ENCODE data around the gene USP2.

Gene USP2

GRCh38 chr11:119377112-119377901 is 4.2 kb downstream of the USP2 start:
- no peak for DNase-seq (ENCODE audit: low read depth in 2 of 2)

DNA sequence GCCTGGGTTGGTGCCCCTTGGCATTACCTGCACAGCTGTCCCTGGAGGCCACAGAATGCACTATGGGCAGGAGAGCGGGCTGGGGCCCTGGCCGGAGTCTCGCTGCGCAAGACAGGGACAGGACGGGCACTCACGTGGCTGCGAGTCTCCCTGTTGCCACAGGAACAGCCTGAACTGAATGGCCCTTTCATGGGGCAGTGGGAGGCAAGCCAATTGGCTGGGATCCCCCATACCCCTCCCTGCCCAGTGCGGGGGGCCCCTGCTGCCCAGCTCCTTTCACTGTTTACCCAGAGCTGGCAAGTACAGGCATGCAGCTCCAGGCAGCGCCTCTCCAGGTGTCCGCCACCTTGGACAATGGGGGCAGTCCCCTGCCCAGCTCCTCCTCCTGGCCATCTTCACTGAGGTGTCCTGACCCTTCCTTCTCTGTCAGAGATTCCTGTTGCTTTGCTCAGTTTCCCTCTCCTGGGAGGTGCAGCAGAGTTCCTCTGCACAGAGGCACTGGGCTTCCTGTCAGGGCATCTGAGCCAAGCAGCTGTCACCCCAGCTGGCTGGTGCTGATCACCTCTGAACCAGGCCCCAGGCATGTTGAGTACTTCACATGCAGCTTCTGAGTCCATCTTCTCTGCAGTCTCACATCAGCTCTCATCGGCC is 5.2 kb downstream of the USP2 start:
- DNase-seq (ENCODE audit: low read depth in 2 of 2): no peak

GRCh38 chr11:119375337-119376196 is 5.9 kb downstream of the USP2 start:
- no peak for DNase-seq (ENCODE audit: low read depth in 2 of 2)

DNA sequence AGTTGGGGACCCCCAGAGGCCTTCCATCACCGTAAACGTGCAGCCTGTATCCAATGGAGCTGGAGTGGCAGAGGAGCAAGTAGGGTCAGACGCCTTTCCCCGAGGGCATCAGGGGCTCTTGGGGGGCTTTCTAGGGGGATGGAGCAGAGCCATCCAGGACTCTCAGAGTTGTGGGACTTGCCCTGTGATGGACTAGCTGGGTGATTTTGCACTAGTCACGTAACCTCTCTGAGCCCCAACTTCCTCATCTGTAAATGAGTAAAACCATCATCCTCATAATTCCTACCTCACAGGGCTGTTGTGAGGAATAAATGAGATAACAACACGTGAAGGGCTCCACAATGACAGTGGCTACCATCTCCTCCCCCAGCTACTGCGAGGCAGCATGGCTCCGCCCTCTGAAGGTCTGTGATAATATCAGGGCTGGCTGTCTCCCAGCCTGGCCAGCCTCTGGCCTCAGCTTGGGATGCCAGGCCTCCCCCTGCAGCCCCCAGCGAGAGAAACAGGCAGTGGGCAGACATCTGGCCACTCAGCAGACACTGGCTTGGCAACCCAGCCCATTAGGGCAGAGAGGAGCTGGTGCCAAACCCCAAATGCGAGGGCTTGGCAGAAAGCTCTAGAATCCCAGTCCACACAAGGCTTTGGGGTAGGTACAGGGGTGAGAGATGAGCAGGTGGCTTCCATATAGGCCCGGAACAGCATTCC is 6.7 kb downstream of the USP2 start:
- DNase-seq (ENCODE audit: low read depth in 2 of 2): no peak

- no peak for DNase-seq (ENCODE audit: low read depth in 2 of 2)
Observed at GRCh38 chr11:119373921-119374631, 7.4 kb downstream of the USP2 start.

GRCh38 chr11:119373059-119373920 is 8.2 kb downstream of the USP2 start:
- DNase-seq (ENCODE audit: low read depth in 2 of 2): no peak

GRCh38 chr11:119372260-119373058 is 9.0 kb downstream of the USP2 start:
- no peak for DNase-seq (ENCODE audit: low read depth in 2 of 2)

- no peak for DNase-seq (ENCODE audit: low read depth in 2 of 2)
Observed at GRCh38 chr11:119371778-119372182, 9.7 kb downstream of the USP2 start.

DNA sequence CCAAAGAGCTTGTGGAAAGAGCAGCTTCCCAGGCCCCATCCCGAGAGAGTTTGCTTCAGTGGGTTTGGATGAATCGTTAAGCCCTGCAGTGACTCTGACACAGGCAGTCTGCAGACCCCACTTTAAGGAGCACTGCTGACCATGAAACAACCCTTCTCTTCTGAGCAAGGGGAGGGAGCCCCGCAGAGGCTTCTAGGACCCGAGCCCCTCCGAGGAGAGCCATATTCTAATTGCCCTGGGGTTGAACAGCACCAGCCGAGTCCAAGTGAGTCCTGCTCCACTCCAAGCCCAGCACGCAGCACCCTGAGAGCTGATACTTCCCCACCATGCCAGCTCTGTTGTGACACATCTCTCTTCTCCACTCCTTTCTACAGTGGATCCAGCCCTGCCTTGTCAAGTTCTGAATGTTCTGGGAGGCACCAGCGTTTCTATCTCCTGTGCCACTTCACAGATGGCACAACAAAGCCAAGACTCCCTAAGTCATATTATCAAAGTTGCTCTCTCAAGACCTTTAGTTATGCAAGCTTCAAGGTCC is 10.4 kb downstream of the USP2 start:
- DNase-seq (ENCODE audit: low read depth in 2 of 2): no peak

GRCh38 chr11:119370486-119371046 is 10.9 kb downstream of the USP2 start:
- no peak for DNase-seq (ENCODE audit: low read depth in 2 of 2)

DNA sequence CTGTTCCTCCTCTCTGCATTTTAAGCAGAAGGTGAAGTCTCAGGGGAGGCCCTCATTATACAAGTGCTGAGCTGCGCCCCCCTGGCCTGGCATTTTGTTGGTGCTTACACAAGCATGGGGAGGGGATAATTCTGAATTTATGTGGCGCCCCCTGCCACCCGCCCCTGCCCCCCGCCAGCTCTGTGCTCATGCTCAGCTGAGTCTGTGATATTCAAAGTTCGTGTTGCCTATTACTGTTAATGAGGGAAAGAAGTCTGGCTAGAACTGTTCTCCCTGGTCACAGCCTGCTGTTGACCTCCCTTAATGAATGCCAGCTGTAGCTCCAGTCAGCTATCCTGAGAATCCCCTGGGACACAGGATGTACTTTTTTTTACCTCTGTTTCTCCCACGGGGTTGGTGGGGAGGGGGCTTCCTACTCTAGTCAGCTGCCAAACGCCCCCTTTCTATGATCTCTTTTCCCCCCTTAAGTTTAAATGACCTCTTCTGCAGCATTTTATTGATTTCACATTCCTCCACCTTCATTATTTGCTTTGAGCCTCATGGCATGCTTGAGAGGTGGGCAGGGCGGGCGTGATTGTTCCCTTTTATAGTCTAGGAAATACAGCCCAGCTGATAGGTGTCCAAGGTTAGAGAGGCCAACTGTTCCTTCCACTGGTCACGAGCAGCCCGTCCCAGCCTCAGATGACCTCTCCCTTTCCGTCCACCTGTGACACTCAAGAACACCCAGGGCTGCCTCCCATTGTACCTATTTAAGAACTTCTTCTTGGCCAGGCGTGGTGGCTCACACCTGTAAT is 12.2 kb downstream of the USP2 start:
- no peak for DNase-seq (ENCODE audit: low read depth in 2 of 2)

- no peak for DNase-seq (ENCODE audit: low read depth in 2 of 2)
Observed at GRCh38 chr11:119368121-119369034, 13.1 kb downstream of the USP2 start.

GRCh38 chr11:119367661-119368120 is 13.8 kb downstream of the USP2 start:
- DNase-seq (ENCODE audit: low read depth in 2 of 2): no peak

GRCh38 chr11:119366690-119367620 is 14.5 kb downstream of the USP2 start:
- no peak for DNase-seq (ENCODE audit: low read depth in 2 of 2)

DNA sequence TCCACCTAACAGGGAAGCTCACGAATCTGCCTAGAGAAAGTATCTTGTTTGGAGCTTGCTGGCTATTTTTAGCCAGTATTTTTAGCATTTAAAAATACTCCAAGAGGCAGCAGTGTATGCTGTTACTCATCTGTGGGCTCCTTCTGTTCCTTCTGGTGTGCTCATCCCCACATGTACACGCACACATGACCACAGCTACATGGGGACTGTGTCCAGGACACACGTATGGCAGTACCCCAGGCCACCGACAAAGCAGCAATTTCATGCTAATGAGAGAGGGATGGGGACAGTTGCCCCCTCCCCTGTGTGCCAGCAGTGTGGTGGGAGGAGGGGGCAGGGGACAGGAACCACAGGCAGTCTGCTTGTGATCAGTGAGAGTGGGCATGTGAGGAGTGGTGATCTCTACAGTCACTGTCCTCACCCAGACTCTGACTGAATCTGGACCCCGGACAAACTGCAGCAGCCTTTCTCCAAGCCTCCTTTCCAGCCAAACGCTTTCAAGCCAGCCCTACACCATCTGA is 16.4 kb downstream of the USP2 start:
- no peak for DNase-seq (ENCODE audit: low read depth in 2 of 2)

Measured in stimulated activated CD8-positive, alpha-beta memory T cell treated with anti-CD3 and anti-CD28 coated beads, Interleukin-15, amount 100 ng/mL, for 4 hours (primary cell).